HepG2 (cell line): Measurements from ENCODE around the gene UBE4A. TPM values are rescaled to one million over a fixed set of nuclear protein-coding genes. Genes with fewer than 3 reads are reported as not detected.

ENCODE experiments used
- CEBPZ ChIP-seq: IDR thresholded peaks from 2 replicates; pipeline ENCODE4 v1.6.1; 2012; ENCODE audit warnings: low read length, improper control_type of control experiment
- CREM ChIP-seq, 2 experiments: sonication (generic) in 1 of 2; formaldehyde crosslinking in 1 of 2; IDR thresholded peaks; 2 replicates each; pipeline versions ENCODE4 v1.4.0 to v1.6.1; 2016 to 2020; ENCODE audit warnings: antibody characterized with exemption in 1 of 2, mild to moderate bottlenecking in 1 of 2, missing genetic modification reagents in 1 of 2
- JUNB ChIP-seq: sonication (generic); formaldehyde crosslinking; IDR thresholded peaks from 2 replicates; pipeline ENCODE4 v1.8.0; 2022; ENCODE audit warnings: missing genetic modification reagents, mild to moderate bottlenecking, borderline replicate concordance
- MLLT10 ChIP-seq: sonication (generic); formaldehyde crosslinking; IDR thresholded peaks from 2 replicates; pipeline ENCODE4 v1.4.0; 2020; ENCODE audit warnings: missing genetic modification reagents
- NCOA2 ChIP-seq: sonication (generic); formaldehyde crosslinking; IDR thresholded peaks from 2 replicates; pipeline ENCODE4 v1.8.0; 2022; ENCODE audit warnings: inconsistent platforms
- NFKB2 ChIP-seq: sonication (generic); formaldehyde crosslinking; IDR thresholded peaks from 2 replicates; pipeline ENCODE4 v1.4.0; 2020; ENCODE audit warnings: missing genetic modification reagents, borderline replicate concordance
- PREB ChIP-seq: sonication (generic); formaldehyde crosslinking; IDR thresholded peaks from 2 replicates; pipeline ENCODE4 v1.4.0; 2020; ENCODE audit warnings: missing genetic modification reagents
- RBM22 ChIP-seq: fragments of 200-400 bp; formaldehyde crosslinking; optimal IDR thresholded peaks from 2 replicates; pipeline ENCODE3; 2017; ENCODE audit warnings: mild to moderate bottlenecking, low read length, moderate library complexity
- SIX4 ChIP-seq: sonication (generic); formaldehyde crosslinking; IDR thresholded peaks from 2 replicates; pipeline ENCODE4 v1.4.0; 2020; ENCODE audit warnings: missing genetic modification reagents
- ZBTB43 ChIP-seq: sonication (generic); formaldehyde crosslinking; conservative IDR thresholded peaks from 2 replicates; pipeline ENCODE4 v1.4.0; 2020; ENCODE audit warnings: missing genetic modification reagents
- ZNF564 ChIP-seq: sonication (generic); formaldehyde crosslinking; IDR thresholded peaks from 2 replicates; pipeline ENCODE4 v1.8.1; 2023; ENCODE audit warnings: mild to moderate bottlenecking, missing genetic modification reagents
- ZNF567 ChIP-seq: sonication (generic); formaldehyde crosslinking; IDR thresholded peaks from 2 replicates; pipeline ENCODE4 v1.8.1; 2023; ENCODE audit warnings: mild to moderate bottlenecking, missing genetic modification reagents, borderline replicate concordance
- ZNF646 ChIP-seq: sonication (generic); formaldehyde crosslinking; IDR thresholded peaks from 2 replicates; pipeline ENCODE4 v1.9.0; 2021; ENCODE audit warnings: mild to moderate bottlenecking, missing genetic modification reagents
- ZNF800 ChIP-seq: sonication (generic); formaldehyde crosslinking; IDR thresholded peaks from 2 replicates; pipeline ENCODE4 v1.4.0; 2020; ENCODE audit warnings: missing genetic modification reagents
- polyA plus RNA-seq, 8 experiments: library from polyadenylated mRNA; depleted of rRNA in 3 of 8; stranded (reverse) in 7 of 8; unstranded in 1 of 8; fragments of >200 nt; fragmentation: Illumina TruSeq in 4 of 8; extraction: Trizol in 4 of 8; gene quantifications; 2 replicates each; pipeline versions ENCODE4 v1.2.1 to v1.2.3, GENCODE V29; 2011 to 2016; ENCODE audit warnings: low read depth in 4 of 8, missing spikeins in 1 of 8, mixed read lengths in 1 of 8; ENCODE audit not compliant: insufficient read depth in 1 of 8
- total RNA-seq, 5 experiments: library from RNA; depleted of rRNA; stranded (reverse); fragments of >200 nt; fragmentation: Illumina TruSeq; extraction: Trizol; gene quantifications; 2 replicates each; pipeline ENCODE4 v1.2.3, GENCODE V29; 2016; ENCODE audit warnings: low read depth in 1 of 5

The UBE4A gene
- total and polyA plus RNA-seq, 2 of the 13 experiments (the other 11 are each of a cell fraction or from before 2014, with no cell fraction given), result 15.1 to 32.7 TPM

GRCh38 chr11:118435893-118436624 lies 76.7 kb downstream of the UBE4A start, which contains the start of gene KMT2A (continued):
- TF ChIP-seq RBM22 (no peak), PREB (no peak), ZBTB43 (CRISPR knock-in tag) (no peak), ZNF567 (CRISPR knock-in tag) (no peak; the same call in 1 of the 2 replicates), NCOA2 (CRISPR knock-in tag) (peak; percentile 15; the same call in 1 of the 2 replicates), NFKB2 (CRISPR knock-in tag) (peak; percentile 73; the same call in 1 of the 2 replicates), MLLT10 (CRISPR knock-in tag) (no peak), ZNF646 (CRISPR knock-in tag) (no peak), CREM (IDR thresholded peaks at IDR 0.05) (peak; percentile 30; the same call in 1 of the 2 replicates), CREM (CRISPR knock-in tag; IDR thresholded peaks at IDR 0.05) (no peak), CEBPZ (no peak), ZNF800 (CRISPR knock-in tag) (no peak), SIX4 (CRISPR knock-in tag) (0 out of 2 replicates have a peak, but pooled peaks have one; percentile 34), ZNF564 (no peak), JUNB (no peak; the same call in 1 of the 2 replicates)
